Measurements from ENCODE around the gene GAA. TPM values are rescaled to one million over a fixed set of nuclear protein-coding genes. Genes with fewer than 3 reads are reported as not detected.

Gene GAA
- total RNA-seq, 1 experiment from 2014 or later, result 30.3 TPM

GRCh38 chr17:80152081-80152702, 50.8 kb downstream of the GAA start:
- H2BK120ac ChIP-seq (ENCODE audit: low read depth, low read length, poor library complexity, severe bottlenecking), result no peak overlapping the region
- no peak overlapping the region for H3K4me2 ChIP-seq (ENCODE audit: insufficient read depth, insufficient read length, low read length)
- peaks cover 28 to 29% of the 10 kb centered on the region in 2 experiments for H3K9me3 Mint-ChIP-seq
- peaks cover 20% of the 10 kb centered on the region for H3K27me3 Mint-ChIP-seq (ENCODE audit: low read depth)
- H3K79me1 ChIP-seq (ENCODE audit: insufficient read depth, low read depth, low read length, poor library complexity, severe bottlenecking), result no peaks in the 10 kb centered on the region
- no peak overlapping the region for H2BK15ac ChIP-seq (ENCODE audit: low read depth, low read length)
- H2BK12ac ChIP-seq (ENCODE audit: insufficient read length, low read depth, low read length), result no peak overlapping the region
- no peak overlapping the region for H3K27ac Mint-ChIP-seq
- H3K9ac ChIP-seq (ENCODE audit: extremely low read depth, insufficient read length, low read length), result no peak overlapping the region
- no peaks in the 10 kb centered on the region for H3K79me2 ChIP-seq (ENCODE audit: insufficient read depth, low read length)
- no peaks in the 10 kb centered on the region for H3K23me2 ChIP-seq (ENCODE audit: insufficient read length, low read depth, low read length, poor library complexity, severe bottlenecking)
- H4K20me1 ChIP-seq (ENCODE audit: control insufficient read depth, insufficient read depth, insufficient read length), result no peaks in the 10 kb centered on the region
- H3K56ac ChIP-seq (ENCODE audit: insufficient read length, low read depth, low read length), result no peak overlapping the region
- no peak overlapping the region for H3K18ac ChIP-seq (ENCODE audit: insufficient read length, low read depth, low read length)
- no peak overlapping the region for H3K4me3 Mint-ChIP-seq
- H3K4me1 Mint-ChIP-seq, result peaks cover 43 to 63% of the 10 kb centered on the region in 2 experiments
- H4K5ac ChIP-seq (ENCODE audit: insufficient read length, low read depth, low read length), result no peak overlapping the region
- no peak overlapping the region for H2AK5ac ChIP-seq (ENCODE audit: insufficient read length, low read length)
- H3K27me3 ChIP-seq (ENCODE audit: insufficient read depth, low read length), result no peaks in the 10 kb centered on the region
- no peak overlapping the region for H3K4ac ChIP-seq (ENCODE audit: low read depth, low read length)
- no peak overlapping the region for H3K27ac ChIP-seq (ENCODE audit: insufficient read length, low read depth, low read length)
- WGBS (ENCODE audit: extremely low coverage, insufficient read length, low lambda C conversion rate), result no CpG with 5 or more reads among the region's 11 CpGs
- no peak overlapping the region for H4K8ac ChIP-seq (replicated peaks; ENCODE audit: insufficient read length, low read depth, low read length)
- no peak for DNase-seq
- H3K4me1 ChIP-seq (ENCODE audit: insufficient read depth, low read length), result no peaks in the 10 kb centered on the region; the same call in 1 of the 2 replicates
- H2BK5ac ChIP-seq (ENCODE audit: insufficient read length, low read length), result no peak overlapping the region
- H4K91ac ChIP-seq (ENCODE audit: insufficient read length, low read depth, low read length), result no peak overlapping the region
- H3K14ac ChIP-seq (ENCODE audit: insufficient read depth, low read length), result no peak overlapping the region
- H2BK20ac ChIP-seq (ENCODE audit: low read depth, low read length, poor library complexity, severe bottlenecking), result no peak overlapping the region
- no peak overlapping the region for H2AFZ ChIP-seq (ENCODE audit: low read length)
- H3K9me3 ChIP-seq (ENCODE audit: control insufficient read depth, low read depth, low read length), result peaks cover 3% of the 10 kb centered on the region
- H3K36me3 Mint-ChIP-seq (ENCODE audit: insufficient read depth in 1 of 3, low read depth in 3 of 3), result peaks cover 12 to 29% (median 16%) of the 10 kb centered on the region in 3 experiments
- H3T11ph ChIP-seq (ENCODE audit: low read length), result no peak overlapping the region
- H3K23ac ChIP-seq (ENCODE audit: insufficient read length, low read depth, low read length), result no peak overlapping the region
- TF ChIP-seq CTCF (conservative IDR thresholded peaks at IDR 0.05), result no peak

Data from H9 (cell line).